K562 (cell line): ENCODE data around the gene EIF2S1. TPM values are rescaled to one million over a fixed set of nuclear protein-coding genes. Genes with fewer than 3 reads are reported as not detected.

ENCODE experiments used
- ATAC-seq: fragments of 200-7000 bp; cut with Tn5 transposase; 3 replicates; pipeline ENCODE4 v1.9.1; 2020; ENCODE audit warnings: moderate library complexity
- BruUV-seq: library from RNA; stranded (reverse); fragments of 400-500 nt; replicated peaks from 2 replicates; lab custom pipeline; 2021; lab: Mats Ljungman, UMichigan
- CTCF ChIA-PET: fragments of 300-600 bp; formaldehyde crosslinking; extraction: SDS; loops from one replicate; lab custom pipeline; 2021; ENCODE audit warnings: low intra/inter-chr PET ratio; lab: Yijun Ruan, JAX
- POLR2A ChIA-PET: fragments of 300-600, 350-650 bp; sonication (Branson Sonifier 250); formaldehyde crosslinking; extraction: SDS; loops from one replicate; lab custom pipeline; 2021; ENCODE audit warnings: antibody characterized with exemption, inconsistent platforms; lab: Yijun Ruan, JAX
- DNase-seq, 4 experiments: peaks; one replicate each; pipeline versions ENCODE4 v3.0.0 to v3.0.0-alpha.2; 2011 to 2018; ENCODE audit warnings: low spot score in 3 of 4, mixed read lengths in 3 of 4; ENCODE audit errors: extremely low read depth in 1 of 4
- FAIRE-seq: peaks from 2 replicates; lab custom pipeline; 2011; peaks lifted over from hg19 to GRCh38; lab: Jason Lieb, UNC
- H2AFZ ChIP-seq: 2 replicates; pipeline ENCODE4 v1.6.0; 2011; ENCODE audit warnings: low read depth, low read length, control low read depth, inconsistent platforms
- H3K27ac ChIP-seq: fragments of 200-600 bp; 3 replicates; pipeline ENCODE4 v1.8.0; 2011; ENCODE audit warnings: low read depth, mild to moderate bottlenecking, control low read depth, inconsistent platforms, low read length, moderate library complexity, mixed read lengths; ENCODE audit errors: extremely low read depth
- H3K27me3 ChIP-seq, 2 experiments: fragments of 300-600 bp in 1 of 2; 2 replicates in 1 of 2; 3 replicates in 1 of 2; pipeline versions ENCODE4 v1.6.0 to v1.8.0; 2011; ENCODE audit warnings: inconsistent platforms in 2 of 2, low read length in 2 of 2, mild to moderate bottlenecking in 1 of 2, mixed read lengths in 1 of 2, moderate library complexity in 1 of 2; ENCODE audit not compliant: control insufficient read depth in 2 of 2, insufficient read depth in 2 of 2
- H3K36me3 ChIP-seq: fragments of 300-600 bp; 3 replicates; pipeline ENCODE4 v1.8.0; 2011; ENCODE audit warnings: mild to moderate bottlenecking, low read length, inconsistent platforms; ENCODE audit not compliant: control insufficient read depth, insufficient read depth
- H3K4me1 ChIP-seq, 2 experiments: fragments of 200-600 bp in 1 of 2; replicated peaks in 1 of 2; 2 replicates in 1 of 2; 3 replicates in 1 of 2; pipeline versions ENCODE4 v1.5.1 to v1.8.0; 2011; ENCODE audit warnings: inconsistent platforms in 2 of 2, low read length in 2 of 2, mild to moderate bottlenecking in 1 of 2, mixed read lengths in 1 of 2, moderate library complexity in 1 of 2; ENCODE audit not compliant: control insufficient read depth in 2 of 2, insufficient read depth in 2 of 2
- H3K4me2 ChIP-seq: 2 replicates; pipeline ENCODE4 v1.6.1; 2011; ENCODE audit warnings: low read length, control low read depth, inconsistent platforms, mixed read lengths; ENCODE audit not compliant: insufficient read depth
- H3K4me3 ChIP-seq: fragments of 200-600 bp; sonication (generic), shearing (Covaris generic); 2 replicates; pipeline ENCODE4 v1.5.1; 2016; ENCODE audit warnings: control low read depth, inconsistent platforms
- H3K79me2 ChIP-seq: fragments of 200-600 bp; 3 replicates; pipeline ENCODE4 v1.8.0; 2011; ENCODE audit warnings: low read length, inconsistent platforms; ENCODE audit not compliant: control insufficient read depth, insufficient read depth
- H3K9ac ChIP-seq, 2 experiments: 2 replicates each; pipeline versions ENCODE4 v1.6.0 to v1.6.1; 2011; ENCODE audit warnings: low read depth in 2 of 2, low read length in 2 of 2, control low read depth in 1 of 2, inconsistent platforms in 1 of 2, mild to moderate bottlenecking in 1 of 2, mixed read lengths in 1 of 2; ENCODE audit not compliant: insufficient read depth in 1 of 2
- H3K9me1 ChIP-seq: one replicate; pipeline ENCODE4 v1.6.0; 2011; ENCODE audit warnings: inconsistent platforms, mild to moderate bottlenecking, low read length, moderate library complexity; ENCODE audit not compliant: control insufficient read depth, insufficient read depth
- H3K9me3 ChIP-seq: replicated peaks from 2 replicates; pipeline ENCODE4 v1.5.1; 2011; ENCODE audit warnings: low read depth, low read length, inconsistent platforms; ENCODE audit not compliant: control insufficient read depth, insufficient read depth
- H4K20me1 ChIP-seq: replicated peaks from 2 replicates; pipeline ENCODE4 v1.6.1; 2011; ENCODE audit warnings: low read length, inconsistent platforms, mixed read lengths; ENCODE audit not compliant: control insufficient read depth, insufficient read depth
- CBX2 ChIP-seq: fragments of 200-600 bp; sonication (generic); IDR thresholded peaks from one replicate; pipeline ENCODE4 v1.6.1; 2012; ENCODE audit warnings: mild to moderate bottlenecking, low read length, inconsistent platforms; ENCODE audit not compliant: insufficient read depth, poor library complexity, severe bottlenecking
- CBX3 ChIP-seq, 2 experiments: IDR thresholded peaks; 1 replicate in 1 of 2; 2 replicates in 1 of 2; pipeline ENCODE4 v1.6.1; 2012; ENCODE audit warnings: inconsistent platforms in 2 of 2, low read length in 2 of 2, borderline replicate concordance in 1 of 2, control low read depth in 1 of 2
- CTCF ChIP-seq, 3 experiments: IDR thresholded peaks in 2 of 3; conservative IDR thresholded peaks in 1 of 3; 2 replicates each; pipeline ENCODE4 v1.5.1; 2011 to 2012; ENCODE audit warnings: low read length in 3 of 3, mild to moderate bottlenecking in 3 of 3, control low read depth in 2 of 3, improper control_type of control experiment in 1 of 3, inconsistent platforms in 1 of 3, low read depth in 1 of 3, mixed read lengths in 1 of 3, moderate library complexity in 1 of 3; ENCODE audit not compliant: insufficient read depth in 2 of 3
- CTCFL ChIP-seq: IDR thresholded peaks from 2 replicates; pipeline ENCODE4 v1.6.1; 2011; ENCODE audit warnings: borderline replicate concordance, low read depth, mild to moderate bottlenecking, moderate library complexity, low read length; ENCODE audit not compliant: insufficient read depth, poor library complexity, severe bottlenecking
- CXXC5 ChIP-seq: fragments of 250-450 bp; sonication (Bioruptor Pico); IDR thresholded peaks from 2 replicates; pipeline ENCODE4 v1.8.0; 2022; ENCODE audit warnings: inconsistent platforms, mild to moderate bottlenecking, moderate library complexity
- EP300 ChIP-seq: IDR thresholded peaks from 2 replicates; pipeline ENCODE4 v1.6.1; 2012; ENCODE audit warnings: low read length, improper control_type of control experiment
- FOS ChIP-seq: IDR thresholded peaks from 3 replicates; pipeline ENCODE4 v1.6.1; 2011; ENCODE audit not compliant: insufficient read length; ENCODE audit errors: extremely low read depth
- JUND ChIP-seq, 2 experiments: IDR thresholded peaks; 2 replicates in 1 of 2; 3 replicates in 1 of 2; pipeline ENCODE4 v1.6.1; 2011; ENCODE audit warnings: borderline replicate concordance in 2 of 2, low read depth in 2 of 2, low read length in 2 of 2, improper control_type of control experiment in 1 of 2, missing biosample characterization in 1 of 2, missing genetic modification characterization in 1 of 2, missing genetic modification reagents in 1 of 2
- NCOA2 ChIP-seq, 2 experiments: fragments of 450-650 bp; IDR thresholded peaks; 2 replicates each; pipeline ENCODE4 v1.6.1; 2018; ENCODE audit warnings: mild to moderate bottlenecking in 2 of 2, moderate library complexity in 1 of 2; ENCODE audit not compliant: partially characterized antibody in 2 of 2
- NR2C2 ChIP-seq, 2 experiments: fragments of 200-800 bp in 1 of 2; sonication (Bioruptor generic) in 1 of 2; sonication (generic) in 1 of 2; formaldehyde crosslinking in 1 of 2; IDR thresholded peaks; 2 replicates each; pipeline versions ENCODE4 v1.6.1 to v1.8.0; 2016 to 2022; ENCODE audit warnings: mild to moderate bottlenecking in 1 of 2, missing compliant biosample characterization in 1 of 2, missing genetic modification characterization in 1 of 2, missing genetic modification reagents in 1 of 2
- RAD21 ChIP-seq, 2 experiments: fragments of 250-450 bp in 1 of 2; fragments of 450-650 bp in 1 of 2; sonication (Bioruptor Pico) in 1 of 2; formaldehyde crosslinking in 1 of 2; IDR thresholded peaks in 1 of 2; conservative IDR thresholded peaks in 1 of 2; 2 replicates each; pipeline versions ENCODE4 v1.4.0 to v1.8.0; 2020 to 2022; ENCODE audit warnings: mild to moderate bottlenecking in 2 of 2, moderate library complexity in 1 of 2
- RBFOX2 ChIP-seq: fragments of 200-400 bp; formaldehyde crosslinking; IDR thresholded peaks from 2 replicates; pipeline ENCODE4 v1.6.1; 2017; ENCODE audit warnings: low read depth, mild to moderate bottlenecking, low read length, moderate library complexity
- TRIM24 ChIP-seq, 2 experiments: fragments of 450-650 bp; IDR thresholded peaks; 2 replicates each; pipeline ENCODE4 v1.6.1; 2016
- WGBS: fragments of 100-300 bp; shearing (Covaris generic); methylation state at CpG from one replicate; pipeline ENCODE4 v1.1.6; 2016; ENCODE audit warnings: low coverage, mixed read lengths; ENCODE audit not compliant: insufficient coverage; ENCODE audit errors: missing lambda C conversion rate; 5-methylcytosine and 5-hydroxymethylcytosine counted together
- in situ Hi-C: fragments of 300-500 bp; cut with MboI; formaldehyde crosslinking; loops from 4 replicates; pipeline ENCODE4 v1.15.0; 2018; ENCODE audit warnings: inconsistent platforms, mixed read lengths
- intact Hi-C: fragments of 100-400 bp; cut with micrococcal nuclease; formaldehyde crosslinking; loops from 2 replicates; pipeline ENCODE4 v1.14.2; 2022
- polyA plus RNA-seq, 8 experiments: library from polyadenylated mRNA; depleted of rRNA in 4 of 8; stranded (reverse) in 5 of 8; unstranded in 3 of 8; fragments of >200 nt; fragmentation: Nextera tagmentation in 2 of 8; fragmentation: Illumina TruSeq in 1 of 8; extraction: Ambion mirVana in 2 of 8; extraction: Trizol in 1 of 8; gene quantifications; 2 replicates each; pipeline versions ENCODE4 v1.2.1 to v1.2.3, GENCODE V29; 2011 to 2014; ENCODE audit warnings: inconsistent platforms in 1 of 8, missing spikeins in 1 of 8
- total RNA-seq, 7 experiments: library from RNA; depleted of rRNA in 6 of 7; stranded (reverse); fragments of >200 nt in 6 of 7; fragmentation: Illumina TruSeq in 2 of 7; extraction: Trizol in 2 of 7; gene quantifications; 2 replicates each; pipeline versions ENCODE4 v1.2.1 to v1.2.3, GENCODE V29; 2011 to 2021; ENCODE audit warnings: low replicate concordance in 1 of 7

EIF2S1 gene
- total and polyA plus RNA-seq, 9 of the 15 experiments (the other 6 are each of a cell fraction or from before 2014, with no cell fraction given): 216 to 1,018 (median 332) TPM

DNA sequence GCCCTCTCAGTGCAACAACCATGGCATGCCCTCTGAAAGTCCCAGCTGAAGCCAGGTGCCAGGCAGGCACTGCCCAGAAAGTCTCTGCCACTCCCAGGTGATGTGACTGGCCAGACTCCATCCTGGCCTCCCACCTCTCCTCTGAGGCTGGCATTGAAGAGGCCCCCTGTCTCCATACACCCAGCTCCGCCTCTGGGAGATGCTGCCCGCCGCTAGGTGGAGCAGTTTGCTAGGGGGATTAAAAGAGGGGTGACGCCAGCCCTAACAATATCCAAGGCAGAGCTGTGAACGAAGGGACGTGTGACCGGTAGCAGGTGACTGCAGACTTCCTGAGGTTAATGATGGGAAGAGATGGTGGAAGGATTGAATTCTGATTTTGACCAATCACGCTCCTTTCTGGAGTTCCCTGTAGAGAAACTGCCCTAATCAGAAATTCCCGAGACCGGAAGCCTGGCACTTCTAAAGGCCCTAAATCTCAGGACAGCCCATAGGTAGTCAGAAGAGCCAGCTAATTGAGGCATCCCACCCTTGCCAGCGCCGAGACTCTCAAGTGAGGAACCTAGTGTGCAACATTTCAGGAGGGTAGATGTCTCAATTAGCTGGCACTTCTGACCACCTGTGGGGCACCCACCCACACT lies 60.1 kb downstream of the EIF2S1 start:
- intact Hi-C loops: no loop called here
- no peak for TF ChIP-seq NR2C2 (CRISPR knock-in tag; IDR thresholded peaks at IDR 0.05)
- TF ChIP-seq NR2C2 (tag; IDR thresholded peaks at IDR 0.05): no peak
- TF ChIP-seq TRIM24 (IDR thresholded peaks at IDR 0.05): peak in 1 of 2 experiments; percentile 44; a peak in 1 of 4 replicates
- TF ChIP-seq RBFOX2: peak; percentile 39; the same call in 1 of the 2 replicates
- no peak for TF ChIP-seq FOS
- TF ChIP-seq EP300: 0 out of 2 replicates have a peak, but pooled peaks have one; percentile 26
- TF ChIP-seq CBX3 (IDR thresholded peaks at IDR 0.05; ENCODE audit: borderline replicate concordance in 1 of 2, low read length in 2 of 2): peak in 1 of 2 experiments; percentile 82; a peak in 1 of 3 replicates
- TF ChIP-seq CTCF (IDR thresholded peaks at IDR 0.05 in 2 of 3, conservative IDR thresholded peaks at IDR 0.05 in 1 of 3; ENCODE audit: insufficient read depth in 2 of 3, low read depth in 1 of 3, low read length in 3 of 3): peak; percentile 62 to 75 (median 68)
- peak in 1 of 2 experiments; percentile 56; a peak in 2 of 4 replicates for TF ChIP-seq RAD21 (CRISPR knock-in tag; conservative IDR thresholded peaks at IDR 0.05 in 1 of 2, IDR thresholded peaks at IDR 0.05 in 1 of 2)
- 0 out of 2 replicates have a peak, but pooled peaks have one; percentile 8 for TF ChIP-seq CXXC5 (CRISPR knock-in tag)
- no peak for TF ChIP-seq NCOA2 (IDR thresholded peaks at IDR 0.05; ENCODE audit: partially characterized antibody in 2 of 2)
- TF ChIP-seq JUND (IDR thresholded peaks at IDR 0.05; ENCODE audit: borderline replicate concordance, low read depth, low read length): no peak
- TF ChIP-seq JUND (tag; IDR thresholded peaks at IDR 0.05; ENCODE audit: borderline replicate concordance, low read depth, low read length): peak; percentile 25; the same call in 1 of the 3 replicates
- peak; percentile 59 for TF ChIP-seq CTCFL
- no peak for TF ChIP-seq CBX2

More for the DNA sequence above, 60.1 kb downstream of the EIF2S1 start:
- Histone ChIP-seq H3K4me2 (peak overlapping the region; percentile 27; the same call in 1 of the 2 replicates), H3K9me1 (no peaks in the 10 kb centered on the region), H3K27me3 (no peaks in the 10 kb centered on the region), H4K20me1 (no peaks in the 10 kb centered on the region), H2AFZ (peak overlapping the region; percentile 78), H3K79me2 (no peaks in the 10 kb centered on the region), H3K9ac (peak overlapping the region in 1 of 2 experiments; percentile 73; a peak in 2 of 4 replicates), H3K27ac (peak overlapping the region; percentile 98; the same call in 2 of the 3 replicates), H3K9me3 (0 out of 2 replicates have a peak, but pooled peaks cover 2% of the 10 kb centered on the region), H3K4me3 (no peak overlapping the region), H3K36me3 (no peaks in the 10 kb centered on the region), H3K4me1 (peaks cover 39 to 52% of the 10 kb centered on the region in 2 experiments)
- 43% methylated on average over 8 of the region's 12 CpGs for WGBS
- in situ Hi-C loops: loop anchor here (10.0 kb wide), 1 partner anchor 155 kb away; no protein-coding TSS in a partner anchor
- peak; percentile 54 to 70 (median 58) for DNase-seq
- FAIRE-seq: no peak
- BruUV-seq: no TSS peak
- POLR2A ChIA-PET: interaction anchor here (0.6 to 1.4 kb wide), 2 partner anchors 25 to 254 kb away, joined by 4 read pairs; no protein-coding TSS in a partner anchor
- peak; percentile 71 for ATAC-seq
- CTCF ChIA-PET: no interaction called here
